Caco-2 (cell line): ENCODE measurements around the gene ADRA2B. TPM values are rescaled to one million over a fixed set of nuclear protein-coding genes. Genes with fewer than 3 reads are reported as not detected.

ENCODE experiments used
- BruUV-seq: library from RNA; stranded (reverse); fragments of 400-500 nt; replicated peaks from 2 replicates; lab custom pipeline; 2021; lab: Mats Ljungman, UMichigan
- CTCF ChIA-PET: fragments of 300-600 bp; sonication (Branson Sonifier 250); formaldehyde crosslinking; loops from one replicate; lab custom pipeline; 2022; ENCODE audit warnings: antibody characterized with exemption; lab: Charles Lee
- POLR2A ChIA-PET: fragments of 300-600 bp; sonication (Branson Sonifier 250); formaldehyde crosslinking; loops from one replicate; lab custom pipeline; 2022; ENCODE audit warnings: antibody characterized with exemption; lab: Charles Lee
- DNase-seq, 2 experiments: peaks; one replicate each; pipeline versions ENCODE4 v3.0.0 to v3.0.0-alpha.2; 2020 to 2022
- H3K27me3 ChIP-seq: replicated peaks from 2 replicates; pipeline ENCODE4 v1.6.0; 2011; ENCODE audit warnings: low read length; ENCODE audit not compliant: control insufficient read depth, insufficient read depth
- H3K36me3 ChIP-seq: 2 replicates; pipeline ENCODE4 v1.5.1; 2011; ENCODE audit warnings: low read length; ENCODE audit not compliant: control insufficient read depth, insufficient read depth
- H3K4me1 ChIP-seq: fragments of 250-450 bp; sonication (Bioruptor Pico); 2 replicates; pipeline ENCODE4 v1.5.1; 2020; ENCODE audit warnings: mild to moderate bottlenecking
- H3K4me3 ChIP-seq: 2 replicates; pipeline ENCODE4 v1.5.1; 2011; ENCODE audit warnings: low read depth, mild to moderate bottlenecking, control low read depth, low read length
- H3K9me3 ChIP-seq: fragments of 250-450 bp; sonication (Bioruptor Pico); 2 replicates; pipeline ENCODE4 v1.5.1; 2020; ENCODE audit warnings: mild to moderate bottlenecking, moderate library complexity
- H3K27ac Mint-ChIP-seq: one replicate; pipeline ENCODE4 v1.8.0; 2022; ENCODE audit warnings: mixed read lengths; ENCODE audit not compliant: unreplicated experiment
- H3K27me3 Mint-ChIP-seq: one replicate; pipeline ENCODE4 v1.8.0; 2022; ENCODE audit warnings: mixed read lengths; ENCODE audit not compliant: insufficient read depth, unreplicated experiment
- H3K36me3 Mint-ChIP-seq: one replicate; pipeline ENCODE4 v1.8.0; 2022; ENCODE audit warnings: mild to moderate bottlenecking, mixed read lengths; ENCODE audit not compliant: insufficient read depth, unreplicated experiment
- H3K4me1 Mint-ChIP-seq: one replicate; pipeline ENCODE4 v1.8.0; 2022; ENCODE audit warnings: low read depth, mixed read lengths; ENCODE audit not compliant: unreplicated experiment
- H3K4me3 Mint-ChIP-seq: one replicate; pipeline ENCODE4 v1.8.0; 2022; ENCODE audit warnings: mild to moderate bottlenecking, moderate library complexity, mixed read lengths; ENCODE audit not compliant: unreplicated experiment
- H3K9me3 Mint-ChIP-seq: one replicate; pipeline ENCODE4 v1.8.0; 2022; ENCODE audit warnings: mixed read lengths; ENCODE audit not compliant: unreplicated experiment
- intact Hi-C: fragments of 100-400 bp; cut with micrococcal nuclease; formaldehyde crosslinking; loops from one replicate; pipeline ENCODE4 v1.10.0; 2022; ENCODE audit not compliant: unreplicated experiment
- total RNA-seq: library from RNA; stranded (reverse); gene quantifications from 2 replicates; pipeline ENCODE4 v1.2.3, GENCODE V29; 2022
- TF ChIP-seq, protein P1 (sequence below), 2 experiments: fragments of 200-600 bp in 1 of 2; IDR thresholded peaks; 1 replicate in 1 of 2; 2 replicates in 1 of 2; pipeline versions ENCODE4 v1.5.1 to v1.8.0; 2011 to 2022; ENCODE audit warnings: antibody characterized with exemption in 1 of 2, control low read depth in 1 of 2, inconsistent platforms in 1 of 2, low read depth in 1 of 2, low read length in 1 of 2, mild to moderate bottlenecking in 1 of 2, moderate library complexity in 1 of 2; ENCODE audit not compliant: insufficient read depth in 1 of 2, severe bottlenecking in 1 of 2, unreplicated experiment in 1 of 2

Gene ADRA2B
- total RNA-seq, 1 experiment from 2014 or later: 0.20 TPM

GRCh38 chr2:96123290-96123689 is 6.9 kb upstream of the ADRA2B start:
- no peak overlapping the region for H3K27ac Mint-ChIP-seq
- POLR2A ChIA-PET: no interaction called here
- H3K4me3 Mint-ChIP-seq: no peak overlapping the region
- intact Hi-C loops: no loop called here
- peaks cover 22% of the 10 kb centered on the region for H3K27me3 Mint-ChIP-seq
- TF ChIP-seq, protein P1, sequence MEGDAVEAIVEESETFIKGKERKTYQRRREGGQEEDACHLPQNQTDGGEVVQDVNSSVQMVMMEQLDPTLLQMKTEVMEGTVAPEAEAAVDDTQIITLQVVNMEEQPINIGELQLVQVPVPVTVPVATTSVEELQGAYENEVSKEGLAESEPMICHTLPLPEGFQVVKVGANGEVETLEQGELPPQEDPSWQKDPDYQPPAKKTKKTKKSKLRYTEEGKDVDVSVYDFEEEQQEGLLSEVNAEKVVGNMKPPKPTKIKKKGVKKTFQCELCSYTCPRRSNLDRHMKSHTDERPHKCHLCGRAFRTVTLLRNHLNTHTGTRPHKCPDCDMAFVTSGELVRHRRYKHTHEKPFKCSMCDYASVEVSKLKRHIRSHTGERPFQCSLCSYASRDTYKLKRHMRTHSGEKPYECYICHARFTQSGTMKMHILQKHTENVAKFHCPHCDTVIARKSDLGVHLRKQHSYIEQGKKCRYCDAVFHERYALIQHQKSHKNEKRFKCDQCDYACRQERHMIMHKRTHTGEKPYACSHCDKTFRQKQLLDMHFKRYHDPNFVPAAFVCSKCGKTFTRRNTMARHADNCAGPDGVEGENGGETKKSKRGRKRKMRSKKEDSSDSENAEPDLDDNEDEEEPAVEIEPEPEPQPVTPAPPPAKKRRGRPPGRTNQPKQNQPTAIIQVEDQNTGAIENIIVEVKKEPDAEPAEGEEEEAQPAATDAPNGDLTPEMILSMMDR (IDR thresholded peaks at IDR 0.05; ENCODE audit: insufficient read depth in 1 of 2, low read depth in 1 of 2, low read length in 1 of 2, severe bottlenecking in 1 of 2, unreplicated experiment in 1 of 2): no peak
- no peaks in the 10 kb centered on the region for H3K36me3 Mint-ChIP-seq
- no TSS peak for BruUV-seq
- H3K9me3 Mint-ChIP-seq: no peaks in the 10 kb centered on the region
- H3K36me3 ChIP-seq: no peaks in the 10 kb centered on the region
- no peak overlapping the region for H3K4me3 ChIP-seq
- H3K9me3 ChIP-seq: no peaks in the 10 kb centered on the region
- H3K4me1 ChIP-seq: no peaks in the 10 kb centered on the region
- no peak for DNase-seq
- H3K4me1 Mint-ChIP-seq: no peaks in the 10 kb centered on the region
- H3K27me3 ChIP-seq: no peaks in the 10 kb centered on the region
- CTCF ChIA-PET: no interaction called here

DNA sequence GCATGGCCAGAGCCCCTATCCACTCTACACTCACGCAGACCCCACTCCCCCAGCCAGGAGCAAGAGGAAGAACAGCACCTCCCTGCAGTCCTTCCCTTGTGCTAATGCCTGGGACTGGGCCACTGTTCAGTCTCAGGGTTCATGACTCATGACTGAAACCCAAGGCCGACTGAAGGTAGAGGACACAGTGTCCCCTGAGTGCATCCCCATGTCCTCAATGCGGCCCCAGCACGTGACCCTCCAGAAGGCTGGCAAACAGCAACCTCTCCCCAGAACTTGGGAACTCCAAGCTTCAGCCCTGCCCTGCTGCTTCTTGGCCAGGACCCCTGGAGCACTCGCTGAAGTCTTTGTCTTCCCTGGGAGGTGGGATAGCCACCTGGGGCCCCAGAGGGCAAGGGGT is 6.0 kb upstream of the ADRA2B start:
- TF ChIP-seq, protein P1 (IDR thresholded peaks at IDR 0.05; ENCODE audit: insufficient read depth in 1 of 2, low read depth in 1 of 2, low read length in 1 of 2, severe bottlenecking in 1 of 2, unreplicated experiment in 1 of 2): no peak
- intact Hi-C loops: no loop called here
- Histone ChIP-seq H3K9me3 (no peaks in the 10 kb centered on the region), H3K27me3 (no peaks in the 10 kb centered on the region), H3K4me3 (no peak overlapping the region), H3K4me1 (peaks cover 8% of the 10 kb centered on the region), H3K36me3 (no peaks in the 10 kb centered on the region)
- Mint-ChIP-seq H3K27me3 (peaks cover 25% of the 10 kb centered on the region), H3K27ac (no peak overlapping the region), H3K4me1 (peaks cover 5% of the 10 kb centered on the region), H3K9me3 (no peaks in the 10 kb centered on the region), H3K36me3 (no peaks in the 10 kb centered on the region), H3K4me3 (no peak overlapping the region)
- no TSS peak for BruUV-seq
- no peak for DNase-seq
- ChIA-PET POLR2A (no interaction called here), CTCF (no interaction called here)

DNA sequence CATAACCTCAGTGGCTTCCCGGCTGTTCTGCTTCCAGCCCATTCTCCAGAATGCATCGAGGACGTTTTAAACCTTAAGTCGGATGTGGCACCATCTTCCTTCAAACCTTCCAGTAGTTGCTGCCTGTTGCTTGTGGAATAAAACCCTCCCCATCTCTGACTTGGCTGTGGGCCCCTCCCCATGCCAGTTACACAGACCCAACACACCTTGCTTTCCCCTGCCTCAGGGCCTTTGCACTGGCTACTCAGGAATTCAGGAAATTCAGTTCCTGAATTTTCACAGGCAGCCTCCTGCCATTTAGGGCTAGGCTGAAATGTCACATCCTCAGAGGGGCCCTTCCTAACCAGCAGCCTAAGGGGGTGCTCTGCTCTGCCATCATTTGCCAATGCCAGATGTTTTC is 5.0 kb upstream of the ADRA2B start:
- Mint-ChIP-seq H3K4me1 (peaks cover 5% of the 10 kb centered on the region), H3K27ac (no peak overlapping the region), H3K36me3 (no peaks in the 10 kb centered on the region), H3K4me3 (no peak overlapping the region), H3K9me3 (no peaks in the 10 kb centered on the region), H3K27me3 (peaks cover 25% of the 10 kb centered on the region)
- POLR2A ChIA-PET: no interaction called here
- CTCF ChIA-PET: no interaction called here
- TF ChIP-seq, protein P1 (IDR thresholded peaks at IDR 0.05; ENCODE audit: insufficient read depth in 1 of 2, low read depth in 1 of 2, low read length in 1 of 2, severe bottlenecking in 1 of 2, unreplicated experiment in 1 of 2): no peak
- Histone ChIP-seq H3K4me3 (no peak overlapping the region), H3K9me3 (no peaks in the 10 kb centered on the region), H3K36me3 (no peaks in the 10 kb centered on the region), H3K4me1 (peaks cover 10% of the 10 kb centered on the region), H3K27me3 (no peaks in the 10 kb centered on the region)
- BruUV-seq: no TSS peak
- intact Hi-C loops: no loop called here
- no peak for DNase-seq
